HG02642 (cell line): ENCODE results near the gene SLC24A1.

Experiments
- ATAC-seq: cut with Tn5 transposase; IDR thresholded peaks from one replicate; pipeline ENCODE4 v1.9.1; 2021; ENCODE audit warnings: mild to moderate bottlenecking; ENCODE audit not compliant: unreplicated experiment, poor library complexity

Gene SLC24A1

GRCh38 chr15:65651042-65651322, 29.2 kb downstream of the SLC24A1 start:
- no peak for ATAC-seq

GRCh38 chr15:65651831-65652749, 30.4 kb downstream of the SLC24A1 start:
- no peak for ATAC-seq

GRCh38 chr15:65653341-65653740, 31.6 kb downstream of the SLC24A1 start:
- ATAC-seq: no peak

GRCh38 chr15:65653801-65654521, 32.2 kb downstream of the SLC24A1 start:
- no peak for ATAC-seq

GRCh38 chr15:65655026-65655425, 33.3 kb downstream of the SLC24A1 start:
- no peak for ATAC-seq

- no peak for ATAC-seq
Observed at GRCh38 chr15:65655457-65655856, 33.7 kb downstream of the SLC24A1 start.

GRCh38 chr15:65659502-65660052, 37.8 kb downstream of the SLC24A1 start:
- ATAC-seq: no peak

- no peak for ATAC-seq
Observed at GRCh38 chr15:65660927-65661326, 39.2 kb downstream of the SLC24A1 start.

- no peak for ATAC-seq
Observed at GRCh38 chr15:65663521-65663920, 41.8 kb downstream of the SLC24A1 start.

GRCh38 chr15:65666257-65666656, 44.5 kb downstream of the SLC24A1 start:
- no peak for ATAC-seq

GRCh38 chr15:65675551-65675950, 53.8 kb downstream of the SLC24A1 start:
- ATAC-seq: no peak

GRCh38 chr15:65676123-65676522, 54.4 kb downstream of the SLC24A1 start:
- ATAC-seq: no peak

GRCh38 chr15:65680544-65680943, 58.8 kb downstream of the SLC24A1 start:
- ATAC-seq: no peak

- no peak for ATAC-seq
Observed at GRCh38 chr15:65682404-65682911, 60.7 kb downstream of the SLC24A1 start.

- no peak for ATAC-seq
Observed at GRCh38 chr15:65688462-65688861, 66.7 kb downstream of the SLC24A1 start.

- ATAC-seq: no peak
Observed at GRCh38 chr15:65690173-65690572, 68.4 kb downstream of the SLC24A1 start.

GRCh38 chr15:65690778-65691177, 69.0 kb downstream of the SLC24A1 start:
- ATAC-seq: no peak

GRCh38 chr15:65695081-65695480, 73.3 kb downstream of the SLC24A1 start:
- ATAC-seq: no peak
